SK-N-MC (cell line): ENCODE measurements around the gene CHD2.

Source experiments
- EZH2 ChIP-seq: fragments of 200-600 bp; sonication (generic); IDR thresholded peaks from one replicate; pipeline ENCODE4 v1.6.1; 2017; ENCODE audit warnings: antibody characterized with exemption
- FOXP2 ChIP-seq: optimal IDR thresholded peaks from 2 replicates; pipeline ENCODE3; 2011; ENCODE audit warnings: mild to moderate bottlenecking, moderate library complexity; ENCODE audit not compliant: insufficient read depth; ENCODE audit errors: extremely low read length, control extremely low read depth
- POLR2AphosphoS5 ChIP-seq: IDR thresholded peaks from 2 replicates; pipeline ENCODE4 v1.6.1; 2012; ENCODE audit warnings: mild to moderate bottlenecking, low read depth, low read length, borderline replicate concordance

DNA sequence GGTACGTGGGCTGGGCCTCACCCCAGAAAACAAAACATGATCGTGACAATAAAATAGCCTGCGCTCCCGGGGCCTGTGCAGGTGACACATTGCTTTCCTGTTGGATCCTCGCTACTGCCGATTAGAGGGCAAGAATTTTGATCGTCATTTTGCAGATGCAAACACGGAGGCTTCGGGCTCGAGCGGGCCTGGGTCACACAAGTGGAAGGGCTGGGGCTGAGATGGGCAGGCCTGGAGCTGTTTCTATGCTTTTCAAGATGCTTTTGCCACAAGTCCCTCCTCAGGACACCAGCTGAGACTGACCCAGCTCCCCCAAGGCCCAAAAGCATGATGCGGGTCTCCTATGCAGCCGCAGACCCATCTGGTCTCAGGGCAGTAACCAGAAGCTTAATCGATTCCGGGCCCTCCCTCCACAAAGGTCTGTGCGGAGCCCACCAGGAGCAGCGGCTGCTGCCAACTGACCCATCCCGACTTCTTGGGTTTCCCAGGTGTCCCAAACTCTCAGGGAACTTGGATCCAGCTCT is 158.8 kb downstream of the CHD2 start:
- TF ChIP-seq POLR2AphosphoS5 (no peak), EZH2 (no peak), FOXP2 (no peak)
